ENCODE data around the gene RPS10. TPM values are rescaled to one million over a fixed set of nuclear protein-coding genes. Genes with fewer than 3 reads are reported as not detected.
"Not testable (repeated sequence)": the region's sequence is repeated elsewhere in the genome, so short reads cannot be mapped to it uniquely, and the experiment has no call there.

Gene RPS10
- total and polyA plus RNA-seq, 4 experiments from 2014 or later, result 1,588 to 2,757 (median 2,185) TPM

DNA sequence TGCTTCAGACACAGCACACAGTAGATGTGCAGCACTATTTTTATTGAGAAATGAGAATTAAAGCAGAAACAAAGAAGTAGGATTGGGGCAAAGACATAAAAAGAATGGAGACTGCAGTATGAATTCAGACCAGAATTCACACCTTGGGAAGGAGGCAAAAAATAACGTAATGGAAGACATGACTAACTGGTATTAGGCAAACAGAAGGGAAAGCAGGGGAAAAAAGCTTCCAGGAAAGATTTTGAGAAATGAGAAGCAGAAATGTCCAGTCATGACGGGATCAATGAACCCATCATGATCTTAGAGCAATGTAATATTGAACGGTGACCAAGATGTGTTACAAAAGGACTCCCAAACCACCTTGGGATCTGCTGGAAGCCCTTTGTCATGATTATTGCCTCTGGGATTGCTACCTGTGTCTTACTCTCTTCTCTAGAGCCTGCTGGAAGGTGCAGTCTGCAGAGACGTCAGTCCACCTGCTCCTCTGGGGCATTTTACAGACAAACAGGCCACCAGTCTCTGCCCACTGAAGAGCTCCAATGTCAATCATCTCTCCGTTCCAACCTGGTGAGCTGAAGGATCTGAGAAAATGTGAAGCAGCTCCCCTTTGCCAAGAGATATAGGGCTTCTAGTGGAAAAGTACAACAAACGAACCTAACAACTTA is 42.1 kb downstream of the RPS10 start:
- CTCF ChIA-PET (ENCODE audit: partially characterized antibody), result interaction anchor here (1.2 kb wide), 2 partner anchors 9 to 134 kb away, joined by 3 to 4 read pairs; partner anchors contain the start of gene NUDT3
- H3K27me3 ChIP-seq (ENCODE audit: insufficient read depth, low read length), result no peaks in the 10 kb centered on the region
- H3K9me3 Mint-ChIP-seq, result peaks cover 0 to 1% (median 0%) of the 10 kb centered on the region in 8 donors
- no peaks in the 10 kb centered on the region for H3K9me3 ChIP-seq (ENCODE audit: control insufficient read depth in 1 of 2, low read length in 2 of 2)
- H3K4me1 Mint-ChIP-seq, result peaks cover 22 to 51% (median 31%) of the 10 kb centered on the region in 4 donors
- no peak overlapping the region for H3K4me3 ChIP-seq (ENCODE audit: low read length in 2 of 2)
- intact Hi-C loops (cut with micrococcal nuclease), result no loop called here
- H3K27me3 Mint-ChIP-seq, result no peaks in the 10 kb centered on the region
- H3K36me3 Mint-ChIP-seq, result peaks cover 3 to 5% of the 10 kb centered on the region in 2 donors
- H3K36me3 ChIP-seq (ENCODE audit: insufficient read depth, low read length), result no peaks in the 10 kb centered on the region
- peak overlapping the region in 4 of 7 donors; percentile 1 to 38 (median 10) for H3K27ac Mint-ChIP-seq
- no peak overlapping the region for H3K4me3 Mint-ChIP-seq
- no peak overlapping the region for H3K27ac ChIP-seq (ENCODE audit: low read depth, low read length)
- POLR2A ChIA-PET (ENCODE audit: partially characterized antibody), result interaction anchor here (0.9 kb wide), 1 partner anchor 8 kb away, joined by 3 read pairs; no protein-coding TSS in a partner anchor
- DNase-seq, result no peak
- peaks cover 14% of the 10 kb centered on the region for H3K4me1 ChIP-seq (ENCODE audit: insufficient read depth, low read length)

DNA sequence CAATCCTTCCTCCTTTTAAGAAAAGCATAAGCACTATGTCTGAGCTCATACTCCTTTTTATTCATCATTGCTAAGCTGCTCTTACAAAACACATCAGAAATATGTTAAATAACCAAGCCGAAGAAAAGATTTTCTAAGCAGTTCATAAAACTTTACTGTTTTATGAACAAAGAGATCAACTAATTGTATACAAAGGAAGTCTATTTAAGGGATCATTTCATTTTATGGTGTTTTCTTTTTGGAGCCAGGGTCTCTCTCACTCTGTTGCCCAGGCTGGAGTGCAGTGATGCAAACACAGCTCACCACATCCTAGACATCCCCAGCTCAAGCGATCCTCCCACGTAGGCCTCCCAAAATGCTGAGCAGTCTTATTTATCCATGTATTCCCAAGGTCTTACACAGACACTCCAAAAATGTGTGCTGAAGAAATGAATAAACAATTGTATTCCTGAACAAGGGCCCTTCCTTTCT is 42.7 kb downstream of the RPS10 start:
- no peaks in the 10 kb centered on the region for H3K27me3 ChIP-seq (ENCODE audit: insufficient read depth, low read length)
- H3K4me3 ChIP-seq (ENCODE audit: low read length in 2 of 2), result no peak overlapping the region
- Mint-ChIP-seq H3K36me3 (peaks cover 3 to 5% of the 10 kb centered on the region in 2 donors), H3K27me3 (no peaks in the 10 kb centered on the region), H3K9me3 (peaks cover 0 to 1% (median 0%) of the 10 kb centered on the region in 8 donors), H3K4me1 (peaks cover 24 to 53% (median 33%) of the 10 kb centered on the region in 4 donors), H3K4me3 (no peak overlapping the region), H3K27ac (peak overlapping the region in 3 of 7 donors; percentile 1 to 14 (median 2))
- H3K4me1 ChIP-seq (ENCODE audit: insufficient read depth, low read length), result peaks cover 14% of the 10 kb centered on the region
- CTCF ChIA-PET (ENCODE audit: partially characterized antibody), result interaction anchor here (1.2 kb wide), 1 partner anchor 10 kb away, joined by 3 read pairs; the partner anchor contains the start of gene NUDT3
- DNase-seq, result no peak
- intact Hi-C loops (cut with micrococcal nuclease), result no loop called here
- H3K36me3 ChIP-seq (ENCODE audit: insufficient read depth, low read length), result no peaks in the 10 kb centered on the region
- POLR2A ChIA-PET (ENCODE audit: partially characterized antibody), result interaction anchor here (1.2 kb wide), 1 partner anchor 9 kb away, joined by 6 read pairs; no protein-coding TSS in a partner anchor
- H3K9me3 ChIP-seq (ENCODE audit: control insufficient read depth in 1 of 2, low read length in 2 of 2), result no peaks in the 10 kb centered on the region
- H3K27ac ChIP-seq (ENCODE audit: low read depth, low read length), result no peak overlapping the region

DNA sequence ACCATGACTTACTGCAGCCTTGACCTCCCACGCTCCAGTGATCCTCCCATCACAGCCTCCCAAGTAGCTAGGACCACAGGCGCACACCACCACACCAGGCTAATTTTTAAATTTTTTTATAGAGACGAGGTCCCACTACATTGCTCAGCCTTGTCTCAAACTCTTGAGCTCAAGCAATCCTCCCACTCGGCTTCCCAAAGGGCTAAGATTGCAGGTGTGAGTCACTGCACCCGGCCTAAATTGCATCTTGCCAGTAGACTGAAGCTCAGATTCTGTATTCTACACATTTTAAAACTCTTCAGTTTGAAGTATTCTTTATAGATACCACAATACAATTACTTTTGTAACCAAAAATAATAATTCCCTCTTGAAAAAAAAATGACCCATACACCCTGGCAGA is 44.8 kb downstream of the RPS10 start:
- no peak for DNase-seq
- peaks cover 3 to 5% of the 10 kb centered on the region in 2 donors for H3K36me3 Mint-ChIP-seq
- CTCF ChIA-PET (ENCODE audit: partially characterized antibody), result interaction anchor here (1.5 kb wide), 1 partner anchor 34 kb away, joined by 4 read pairs; no protein-coding TSS in a partner anchor
- POLR2A ChIA-PET (ENCODE audit: partially characterized antibody), result no interaction called here
- Histone ChIP-seq H3K9me3 (ENCODE audit: control insufficient read depth in 1 of 2, low read length in 2 of 2) (no peaks in the 10 kb centered on the region), H3K27me3 (ENCODE audit: insufficient read depth, low read length) (no peaks in the 10 kb centered on the region), H3K4me3 (ENCODE audit: low read length in 2 of 2) (no peak overlapping the region), H3K4me1 (ENCODE audit: insufficient read depth, low read length) (peaks cover 11% of the 10 kb centered on the region), H3K27ac (ENCODE audit: low read depth, low read length) (no peak overlapping the region), H3K36me3 (ENCODE audit: insufficient read depth, low read length) (no peaks in the 10 kb centered on the region)
- peaks cover 14 to 44% (median 24%) of the 10 kb centered on the region in 4 donors for H3K4me1 Mint-ChIP-seq
- no peaks in the 10 kb centered on the region for H3K27me3 Mint-ChIP-seq
- intact Hi-C loops (cut with micrococcal nuclease), result no loop called here
- H3K27ac Mint-ChIP-seq, result no peak overlapping the region
- H3K9me3 Mint-ChIP-seq, result peaks cover 0 to 1% (median 0%) of the 10 kb centered on the region in 8 donors
- no peak overlapping the region for H3K4me3 Mint-ChIP-seq

DNA sequence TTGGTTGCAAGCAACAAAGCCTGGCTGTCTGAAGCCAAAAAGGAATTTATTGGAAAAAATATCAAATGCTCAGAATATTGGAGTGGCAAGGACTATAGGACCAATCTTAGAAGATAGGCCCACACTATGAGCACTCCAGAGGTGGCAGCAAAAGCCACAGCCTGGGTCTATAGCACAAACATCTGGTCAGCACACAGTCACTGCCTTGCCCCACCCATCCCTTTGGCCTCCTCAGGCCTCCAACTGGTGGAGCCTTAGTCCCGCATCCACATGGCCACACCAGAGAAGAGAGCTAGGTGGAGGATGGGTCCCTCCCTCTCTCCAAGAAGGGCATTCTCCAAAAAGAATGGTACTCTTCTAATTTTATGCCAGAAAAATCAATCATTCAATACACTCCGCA is 47.4 kb downstream of the RPS10 start:
- Mint-ChIP-seq H3K27ac (no peak overlapping the region), H3K4me3 (no peak overlapping the region), H3K9me3 (no peaks in the 10 kb centered on the region), H3K4me1 (peaks cover 5 to 28% (median 12%) of the 10 kb centered on the region in 4 donors), H3K36me3 (peaks cover under 1% of the 10 kb centered on the region in 2 donors), H3K27me3 (no peaks in the 10 kb centered on the region)
- ChIA-PET CTCF (ENCODE audit: partially characterized antibody) (no interaction called here), POLR2A (ENCODE audit: partially characterized antibody) (no interaction called here)
- intact Hi-C loops (cut with micrococcal nuclease), result no loop called here
- DNase-seq, result no peak
- H3K4me3 ChIP-seq (ENCODE audit: low read length in 2 of 2), result no peak overlapping the region
- H3K27ac ChIP-seq (ENCODE audit: low read depth, low read length), result no peak overlapping the region
- no peaks in the 10 kb centered on the region for H3K9me3 ChIP-seq (ENCODE audit: control insufficient read depth in 1 of 2, low read length in 2 of 2)
- no peaks in the 10 kb centered on the region for H3K27me3 ChIP-seq (ENCODE audit: insufficient read depth, low read length)
- H3K4me1 ChIP-seq (ENCODE audit: insufficient read depth, low read length), result peaks cover 8% of the 10 kb centered on the region
- H3K36me3 ChIP-seq (ENCODE audit: insufficient read depth, low read length), result no peaks in the 10 kb centered on the region

DNA sequence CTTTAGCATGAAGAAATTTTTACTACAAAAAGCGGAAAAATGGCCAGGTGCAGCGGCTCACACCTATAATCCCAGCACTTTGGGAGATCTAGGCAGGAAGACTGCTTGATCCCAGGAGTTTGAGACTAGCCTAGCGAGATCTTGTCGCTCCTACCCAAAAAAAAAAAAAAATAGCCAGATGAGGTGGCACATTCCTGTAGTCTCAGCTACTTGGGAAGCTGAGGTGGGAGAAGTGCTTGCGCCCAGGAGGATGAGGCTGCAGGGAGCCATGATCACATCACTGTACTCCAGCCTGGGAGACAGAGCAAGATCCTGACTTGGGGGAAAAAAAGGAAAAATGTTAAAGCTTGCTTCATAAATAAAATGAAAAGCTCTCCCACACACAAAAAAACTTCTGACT is 47.9 kb downstream of the RPS10 start:
- no peaks in the 10 kb centered on the region for H3K36me3 ChIP-seq (ENCODE audit: insufficient read depth, low read length)
- H3K27me3 ChIP-seq (ENCODE audit: insufficient read depth, low read length), result no peaks in the 10 kb centered on the region
- Mint-ChIP-seq H3K4me1 (peaks cover 3 to 24% (median 10%) of the 10 kb centered on the region in 4 donors), H3K36me3 (no peaks in the 10 kb centered on the region), H3K27ac (no peak overlapping the region), H3K9me3 (no peaks in the 10 kb centered on the region), H3K4me3 (no peak overlapping the region), H3K27me3 (no peaks in the 10 kb centered on the region)
- no peak for DNase-seq
- no peak overlapping the region for H3K27ac ChIP-seq (ENCODE audit: low read depth, low read length)
- intact Hi-C loops (cut with micrococcal nuclease), result no loop called here
- no peak overlapping the region for H3K4me3 ChIP-seq (ENCODE audit: low read length in 2 of 2)
- CTCF ChIA-PET (ENCODE audit: partially characterized antibody), result no interaction called here
- POLR2A ChIA-PET (ENCODE audit: partially characterized antibody), result no interaction called here
- H3K9me3 ChIP-seq (ENCODE audit: control insufficient read depth in 1 of 2, low read length in 2 of 2), result no peaks in the 10 kb centered on the region
- peaks cover 8% of the 10 kb centered on the region for H3K4me1 ChIP-seq (ENCODE audit: insufficient read depth, low read length)

DNA sequence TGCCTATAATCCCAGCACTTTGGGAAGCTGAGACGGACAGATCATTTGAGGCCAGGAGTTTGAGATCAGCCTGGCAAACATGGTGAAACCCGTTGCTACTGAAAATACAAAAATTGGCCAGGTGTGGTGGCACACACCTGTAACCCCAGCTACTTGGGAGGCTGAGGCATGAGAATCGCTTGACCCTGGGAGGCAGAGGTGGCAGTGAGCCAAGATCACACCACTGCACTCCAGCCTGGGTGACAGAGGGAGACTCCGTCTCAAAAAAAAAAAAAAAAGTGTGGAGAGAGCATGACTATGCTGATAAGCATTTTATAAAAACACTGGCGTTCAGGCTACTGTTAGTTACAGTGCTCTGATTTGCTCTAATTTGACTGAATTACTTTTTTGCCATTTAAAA is 48.3 kb downstream of the RPS10 start:
- POLR2A ChIA-PET (ENCODE audit: partially characterized antibody); H3K27me3 ChIP-seq (ENCODE audit: insufficient read depth, low read length); H3K27ac Mint-ChIP-seq; H3K27me3 Mint-ChIP-seq; H3K4me3 ChIP-seq (ENCODE audit: low read length in 2 of 2); H3K9me3 Mint-ChIP-seq; H3K36me3 ChIP-seq (ENCODE audit: insufficient read depth, low read length); intact Hi-C loops (cut with micrococcal nuclease); H3K4me1 ChIP-seq (ENCODE audit: insufficient read depth, low read length); H3K9me3 ChIP-seq (ENCODE audit: control insufficient read depth in 1 of 2, low read length in 2 of 2); H3K36me3 Mint-ChIP-seq; H3K4me3 Mint-ChIP-seq; H3K27ac ChIP-seq (ENCODE audit: low read depth, low read length); CTCF ChIA-PET (ENCODE audit: partially characterized antibody); DNase-seq: not testable (repeated sequence)
- peaks cover 3 to 27% (median 11%) of the 10 kb centered on the region in 4 donors for H3K4me1 Mint-ChIP-seq

DNA sequence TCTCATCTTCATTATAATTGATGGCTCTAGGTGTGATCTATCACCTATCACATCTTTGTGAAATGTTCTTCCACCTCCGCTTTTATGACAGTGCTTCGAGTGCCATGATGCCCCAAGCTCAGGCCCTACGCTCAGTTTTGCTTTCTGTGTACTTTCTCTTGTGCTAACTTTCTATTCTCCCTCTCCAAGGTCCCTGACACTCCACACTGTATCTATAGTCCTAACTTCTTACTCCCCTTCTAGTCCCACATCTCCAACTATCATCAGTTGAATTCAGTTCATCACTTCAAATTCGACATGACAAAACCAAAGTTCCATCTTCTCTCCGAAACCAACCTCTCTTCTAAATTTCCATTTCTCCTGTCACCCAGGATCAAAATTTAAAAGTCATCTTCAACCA is 50.0 kb downstream of the RPS10 start:
- CTCF ChIA-PET (ENCODE audit: partially characterized antibody), result no interaction called here
- H3K9me3 Mint-ChIP-seq, result no peaks in the 10 kb centered on the region
- no peak overlapping the region for H3K4me3 Mint-ChIP-seq
- no peaks in the 10 kb centered on the region for H3K27me3 Mint-ChIP-seq
- Histone ChIP-seq H3K9me3 (ENCODE audit: control insufficient read depth in 1 of 2, low read length in 2 of 2) (no peaks in the 10 kb centered on the region), H3K27ac (ENCODE audit: low read depth, low read length) (no peak overlapping the region), H3K4me1 (ENCODE audit: insufficient read depth, low read length) (peaks cover 8% of the 10 kb centered on the region), H3K4me3 (ENCODE audit: low read length in 2 of 2) (no peak overlapping the region), H3K27me3 (ENCODE audit: insufficient read depth, low read length) (no peaks in the 10 kb centered on the region), H3K36me3 (ENCODE audit: insufficient read depth, low read length) (no peaks in the 10 kb centered on the region)
- POLR2A ChIA-PET (ENCODE audit: partially characterized antibody), result no interaction called here
- H3K36me3 Mint-ChIP-seq, result no peaks in the 10 kb centered on the region
- H3K4me1 Mint-ChIP-seq, result peaks cover 3 to 33% (median 15%) of the 10 kb centered on the region in 4 donors
- H3K27ac Mint-ChIP-seq, result no peak overlapping the region
- intact Hi-C loops (cut with micrococcal nuclease), result no loop called here
- no peak for DNase-seq

All from CD4-positive, alpha-beta memory T cell (primary cell).